HEK293T (cell line): ENCODE data around the gene BACH2.

Experiments used
- CTCF ChIA-PET: fragments of 350-600 bp; formaldehyde crosslinking; extraction: SDS; loops from one replicate; lab custom pipeline; 2021; ENCODE audit warnings: antibody characterized with exemption, inconsistent platforms; lab: Yijun Ruan, JAX
- POLR2A ChIA-PET: fragments of 350-600 bp; formaldehyde crosslinking; extraction: SDS; loops from one replicate; lab custom pipeline; 2020; ENCODE audit warnings: antibody characterized with exemption, inconsistent platforms; lab: Yijun Ruan, JAX
- DNase-seq: peaks from one replicate; pipeline ENCODE4 v3.0.0; 2012; ENCODE audit warnings: mixed read lengths; ENCODE audit errors: extremely low spot score
- ARNT ChIP-seq: fragments of 450-650 bp; IDR thresholded peaks from 2 replicates; pipeline ENCODE4 v1.6.1; 2017; ENCODE audit warnings: mild to moderate bottlenecking
- BHLHE40 ChIP-seq: fragments of 450-650 bp; IDR thresholded peaks from 2 replicates; pipeline ENCODE4 v1.6.1; 2016; ENCODE audit warnings: mild to moderate bottlenecking, moderate library complexity, borderline replicate concordance
- CTBP1 ChIP-seq: fragments of 450-650 bp; IDR thresholded peaks from 2 replicates; pipeline ENCODE4 v1.6.1; 2016; ENCODE audit warnings: borderline replicate concordance
- ELF4 ChIP-seq: fragments of 450-650 bp; IDR thresholded peaks from 2 replicates; pipeline ENCODE4 v1.6.1; 2017; ENCODE audit warnings: antibody characterized with exemption
- FOXA1 ChIP-seq: fragments of 450-650 bp; IDR thresholded peaks from 2 replicates; pipeline ENCODE4 v1.6.1; 2016; ENCODE audit warnings: mild to moderate bottlenecking
- FOXK2 ChIP-seq: fragments of 450-650 bp; IDR thresholded peaks from 2 replicates; pipeline ENCODE4 v1.6.1; 2016; ENCODE audit warnings: mild to moderate bottlenecking
- FOXM1 ChIP-seq: fragments of 450-650 bp; IDR thresholded peaks from 2 replicates; pipeline ENCODE4 v1.6.1; 2017; ENCODE audit warnings: mild to moderate bottlenecking, borderline replicate concordance
- HDGF ChIP-seq: fragments of 450-650 bp; IDR thresholded peaks from 2 replicates; pipeline ENCODE4 v1.6.1; 2017; ENCODE audit warnings: antibody characterized with exemption, borderline replicate concordance
- L3MBTL2 ChIP-seq: fragments of 450-650 bp; conservative IDR thresholded peaks from 2 replicates; pipeline ENCODE4 v1.6.1; 2016; ENCODE audit warnings: mild to moderate bottlenecking
- LEF1 ChIP-seq: fragments of 450-650 bp; IDR thresholded peaks from 2 replicates; pipeline ENCODE4 v1.6.1; 2017; ENCODE audit warnings: mild to moderate bottlenecking, borderline replicate concordance
- NFRKB ChIP-seq: fragments of 450-650 bp; IDR thresholded peaks from 2 replicates; pipeline ENCODE4 v1.6.1; 2016; ENCODE audit warnings: mild to moderate bottlenecking, moderate library complexity
- PKNOX1 ChIP-seq: fragments of 450-650 bp; IDR thresholded peaks from 2 replicates; pipeline ENCODE4 v1.6.1; 2016
- SP1 ChIP-seq: fragments of 450-650 bp; IDR thresholded peaks from 2 replicates; pipeline ENCODE4 v1.6.1; 2017
- SUZ12 ChIP-seq: fragments of 450-650 bp; IDR thresholded peaks from 2 replicates; pipeline ENCODE4 v1.6.1; 2016; ENCODE audit warnings: mild to moderate bottlenecking
- TARDBP ChIP-seq: fragments of 450-650 bp; IDR thresholded peaks from 2 replicates; pipeline ENCODE4 v1.6.1; 2016
- ZNF384 ChIP-seq: fragments of 450-650 bp; IDR thresholded peaks from 2 replicates; pipeline ENCODE4 v1.6.1; 2016

The BACH2 gene

GRCh38 chr6:90233994-90234393 lies 62.6 kb downstream of the BACH2 start:
- CTCF ChIA-PET = no interaction called here
- TF ChIP-seq TARDBP (no peak), CTBP1 (no peak), L3MBTL2 (no peak)
- POLR2A ChIA-PET = interaction anchor here (1.3 kb wide), 1 partner anchor 15 kb away, joined by 3 read pairs; no protein-coding TSS in a partner anchor

GRCh38 chr6:90233213-90233612 lies 63.4 kb downstream of the BACH2 start:
- no peak for DNase-seq
- CTCF ChIA-PET = interaction anchor here (0.6 kb wide), 1 partner anchor 29 kb away, joined by 3 read pairs; no protein-coding TSS in a partner anchor
- POLR2A ChIA-PET = interaction anchor here (1.3 kb wide), 1 partner anchor 14 kb away, joined by 3 read pairs; no protein-coding TSS in a partner anchor
- no peak for TF ChIP-seq CTBP1
- no peak for TF ChIP-seq BHLHE40
- no peak for TF ChIP-seq ELF4
- no peak for TF ChIP-seq HDGF
- TF ChIP-seq PKNOX1 = no peak
- no peak for TF ChIP-seq FOXA1
- TF ChIP-seq NFRKB = no peak
- TF ChIP-seq SUZ12 = no peak
- TF ChIP-seq SP1 = no peak
- no peak for TF ChIP-seq ARNT
- TF ChIP-seq L3MBTL2 = no peak

More at GRCh38 chr6:90233994-90234393, 62.6 kb downstream of the BACH2 start:
- DNase-seq = no peak

DNA sequence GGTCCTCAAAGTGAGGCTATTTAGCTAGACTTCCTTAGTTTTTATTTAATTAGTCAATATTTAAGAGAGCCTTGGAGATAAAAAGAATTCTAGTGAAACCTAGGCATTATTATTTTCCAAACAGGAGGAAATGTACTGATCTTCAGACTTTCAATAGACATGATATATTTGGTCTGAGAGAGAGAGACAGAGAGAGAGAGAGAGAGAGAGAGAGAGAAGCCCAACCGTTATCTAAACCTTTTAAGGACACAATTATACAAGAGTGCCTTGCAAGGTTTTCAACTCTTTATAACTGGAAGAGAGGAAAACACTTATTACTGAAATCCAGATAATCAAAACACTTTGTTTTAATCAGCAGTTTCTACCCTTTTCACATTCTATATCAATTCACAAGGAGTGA lies 64.8 kb downstream of the BACH2 start:
- CTCF ChIA-PET = no interaction called here
- DNase-seq = no peak
- POLR2A ChIA-PET = no interaction called here
- TF ChIP-seq CTBP1 (no peak), FOXA1 (no peak), FOXM1 (no peak), ELF4 (no peak), NFRKB (no peak), SP1 (no peak)

DNA sequence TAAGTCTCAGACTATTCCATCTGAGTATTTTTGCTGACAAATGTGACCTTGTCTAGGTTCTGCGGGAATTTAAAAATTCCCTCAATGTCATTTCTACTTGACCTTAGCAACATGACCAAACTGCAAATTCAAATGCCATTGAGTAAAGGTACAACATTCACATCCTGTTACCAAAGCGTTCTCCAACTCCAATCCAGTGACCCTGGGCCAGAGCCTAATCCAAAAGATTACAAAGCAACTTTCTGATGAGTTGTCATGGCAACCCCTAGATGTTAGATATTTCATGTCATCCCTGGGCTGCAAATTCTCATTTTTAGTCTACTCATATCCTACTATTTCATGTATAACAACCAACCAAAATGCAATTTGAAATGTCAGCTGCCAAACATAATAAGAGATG lies 65.3 kb downstream of the BACH2 start:
- POLR2A ChIA-PET = no interaction called here
- CTCF ChIA-PET = no interaction called here
- no peak for DNase-seq
- TF ChIP-seq ZNF384 (no peak), LEF1 (no peak), BHLHE40 (no peak), ARNT (no peak), HDGF (no peak), TARDBP (no peak), ELF4 (no peak), NFRKB (no peak), SUZ12 (no peak), PKNOX1 (no peak), FOXM1 (no peak)

DNA sequence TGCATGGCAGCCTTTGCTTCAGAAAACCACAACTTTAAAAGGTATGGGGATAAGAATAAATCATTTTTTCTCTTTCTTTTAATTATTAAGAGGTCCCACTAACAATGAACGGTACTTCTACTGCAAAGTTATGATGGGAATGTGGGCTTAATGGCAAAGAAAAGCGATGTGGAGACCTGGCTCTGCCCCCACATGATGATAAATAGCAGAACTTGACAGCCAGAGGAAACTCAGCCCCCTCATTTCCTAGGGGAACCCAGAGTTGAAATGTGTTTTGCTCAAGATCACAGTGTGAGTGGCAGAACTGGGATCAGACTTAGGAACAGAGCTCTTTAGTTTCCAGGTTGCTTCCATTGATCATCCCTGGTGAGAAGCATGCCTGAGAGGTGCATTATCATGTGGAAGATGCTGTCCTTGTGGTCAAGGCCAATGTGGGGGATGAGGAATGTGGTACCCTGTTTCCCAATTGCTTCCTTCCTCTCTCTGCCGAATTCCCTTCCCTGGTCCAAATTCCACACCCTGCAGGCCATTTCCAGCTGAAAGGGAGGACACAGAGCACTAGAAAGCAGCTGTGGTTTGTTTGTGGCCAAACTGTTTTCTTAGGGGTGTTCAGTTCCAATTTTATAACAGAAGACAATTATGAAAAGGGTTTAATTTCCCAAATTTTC lies 66.0 kb downstream of the BACH2 start:
- CTCF ChIA-PET = no interaction called here
- POLR2A ChIA-PET = no interaction called here
- TF ChIP-seq FOXA1 = no peak
- TF ChIP-seq FOXM1 = no peak
- TF ChIP-seq BHLHE40 = no peak
- no peak for DNase-seq

GRCh38 chr6:90229331-90230010 lies 67.2 kb downstream of the BACH2 start:
- ChIA-PET CTCF (no interaction called here), POLR2A (no interaction called here)
- no peak for DNase-seq
- TF ChIP-seq L3MBTL2 = no peak
- no peak for TF ChIP-seq LEF1

DNA sequence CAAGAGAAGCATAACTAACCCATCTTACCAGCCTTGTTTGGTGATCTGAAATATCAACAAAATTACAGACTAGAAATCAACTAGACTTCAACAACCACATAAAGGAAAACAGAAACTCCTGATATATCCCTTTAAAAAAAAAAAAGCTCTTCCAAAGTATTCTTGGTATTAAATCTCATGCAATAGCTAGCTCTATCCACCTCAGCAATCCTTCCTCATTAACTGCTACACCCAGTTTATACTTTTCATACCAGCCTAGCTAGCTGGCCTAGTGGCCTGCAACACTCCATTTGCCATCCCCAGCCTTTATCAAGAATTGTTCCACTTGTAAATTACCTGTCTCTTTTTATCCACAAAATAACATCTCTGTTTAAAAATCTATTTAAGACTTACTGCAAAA lies 69.0 kb downstream of the BACH2 start:
- POLR2A ChIA-PET = no interaction called here
- no peak for TF ChIP-seq FOXK2
- TF ChIP-seq CTBP1 = no peak
- TF ChIP-seq FOXM1 = no peak
- TF ChIP-seq TARDBP = no peak
- no peak for TF ChIP-seq SUZ12
- no peak for TF ChIP-seq L3MBTL2
- TF ChIP-seq FOXA1 = no peak
- TF ChIP-seq SP1 = no peak
- TF ChIP-seq LEF1 = no peak
- no peak for TF ChIP-seq ARNT
- TF ChIP-seq ZNF384 = no peak
- no peak for TF ChIP-seq HDGF
- CTCF ChIA-PET = no interaction called here
- no peak for DNase-seq
